HG03280 (cell line): ENCODE data around the gene KRT16.
"Not testable (repeated sequence)": the region's sequence is repeated elsewhere in the genome, so short reads cannot be mapped to it uniquely, and the experiment has no call there.

Source experiments
- ATAC-seq: cut with Tn5 transposase; IDR thresholded peaks from one replicate; pipeline ENCODE4 v1.9.1; 2021; ENCODE audit warnings: mild to moderate bottlenecking, moderate library complexity; ENCODE audit not compliant: unreplicated experiment

The KRT16 gene

GRCh38 chr17:41585301-41586056 is 27.1 kb downstream of the KRT16 start:
- no peak for ATAC-seq

DNA sequence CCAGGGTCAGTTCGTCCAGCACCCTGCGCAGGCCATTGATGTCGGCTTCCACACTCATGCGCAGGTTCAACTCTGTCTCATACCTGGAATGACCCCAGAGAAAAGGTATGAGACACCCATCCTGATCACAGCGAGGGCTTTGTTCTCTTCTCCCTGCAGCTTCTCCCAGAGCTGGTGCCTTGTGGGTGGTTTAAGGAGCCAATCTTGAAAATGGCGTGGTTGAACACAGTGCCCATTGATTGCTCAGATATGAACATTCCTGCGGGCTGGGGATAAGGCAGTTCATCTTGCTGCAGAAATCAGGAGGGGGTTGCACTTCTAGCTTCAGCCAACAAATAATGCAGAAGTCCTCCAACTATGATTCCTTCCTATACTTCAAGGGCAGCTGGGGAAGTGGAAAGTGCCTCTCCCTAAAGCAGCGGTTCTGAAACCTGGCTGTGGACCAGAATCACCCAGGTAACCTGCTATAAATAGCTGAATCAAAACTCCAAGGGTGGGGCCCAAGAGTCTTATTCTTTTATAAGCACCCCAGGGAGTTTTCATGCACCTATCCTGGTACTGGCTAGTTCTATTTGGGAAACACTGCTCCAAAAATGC is 28.1 kb downstream of the KRT16 start:
- not testable (repeated sequence) for ATAC-seq

GRCh38 chr17:41583137-41584127 is 29.1 kb downstream of the KRT16 start:
- ATAC-seq: no peak

DNA sequence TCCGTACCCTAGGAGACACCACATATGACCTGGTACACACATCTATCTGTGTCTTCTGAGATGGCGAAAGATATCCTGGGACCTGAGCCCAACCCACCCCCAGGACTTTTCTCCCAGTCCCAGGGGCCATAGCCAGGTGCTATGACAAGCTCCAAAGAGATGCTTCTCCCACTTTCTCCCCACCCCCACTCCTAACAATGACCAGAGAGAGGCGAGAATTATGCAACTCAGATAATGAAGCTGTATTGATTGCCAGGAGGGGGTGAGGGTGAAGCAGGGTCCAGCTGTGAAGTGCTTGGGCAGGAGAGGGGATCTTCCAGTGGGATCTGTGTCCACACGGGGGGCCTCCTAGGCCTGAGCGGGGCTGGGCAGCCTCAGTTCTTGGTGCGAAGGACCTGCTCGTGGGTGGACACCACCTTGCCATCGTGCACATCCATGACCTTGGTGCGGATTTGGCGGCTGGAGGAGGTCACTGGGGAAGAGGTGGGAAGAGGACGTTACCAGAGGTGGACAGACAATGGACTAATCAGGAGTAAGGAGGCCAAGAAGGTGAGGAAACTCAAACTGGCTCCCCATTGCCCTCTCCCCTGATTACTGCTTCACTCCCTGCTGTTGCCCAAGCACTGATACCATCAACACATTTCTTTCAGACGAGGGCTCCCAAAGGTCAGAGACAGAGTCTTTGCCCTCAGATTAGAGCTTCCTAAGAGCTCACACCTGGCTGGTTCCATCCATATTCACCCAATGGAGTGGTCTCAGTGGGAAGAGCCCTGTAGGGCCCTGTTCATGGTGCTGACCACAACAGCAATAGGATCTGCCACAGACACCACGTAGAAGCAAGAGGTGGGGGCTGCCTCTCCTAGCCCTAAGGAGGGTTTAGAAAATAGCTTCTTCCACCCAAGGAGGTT is 30.3 kb downstream of the KRT16 start:
- not testable (repeated sequence) for ATAC-seq

DNA sequence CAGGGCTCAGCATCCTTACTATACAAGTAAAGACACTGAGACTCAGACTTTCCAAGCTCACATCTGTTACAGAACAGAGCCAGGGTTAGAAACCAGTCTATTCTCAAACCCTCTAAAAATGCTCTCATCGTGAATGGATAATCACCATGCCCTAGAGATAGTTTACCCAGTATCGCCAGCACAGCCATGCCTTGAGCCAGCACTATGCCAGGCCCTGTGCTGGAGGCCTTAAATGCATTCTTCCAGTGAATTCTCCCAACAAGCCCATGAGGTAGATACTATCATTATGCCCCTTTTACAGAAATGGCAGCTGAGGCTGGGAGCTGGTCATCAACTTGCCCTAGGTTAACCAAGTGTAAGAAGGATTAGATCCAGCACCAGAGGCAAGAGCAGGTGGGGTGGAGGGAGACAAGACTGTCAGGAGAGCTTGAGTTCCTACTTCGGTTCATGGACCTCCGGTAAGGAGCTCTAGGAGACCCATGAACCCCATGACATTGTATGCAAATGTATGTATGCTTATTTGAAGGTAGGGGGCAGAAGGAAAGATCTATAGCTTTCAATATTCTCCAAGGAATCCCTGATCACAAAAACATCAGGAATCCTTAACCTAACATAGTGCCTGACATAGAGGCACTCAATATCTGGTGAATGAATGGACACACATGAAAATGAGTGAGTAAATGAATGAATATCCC is 31.1 kb downstream of the KRT16 start:
- no peak for ATAC-seq

DNA sequence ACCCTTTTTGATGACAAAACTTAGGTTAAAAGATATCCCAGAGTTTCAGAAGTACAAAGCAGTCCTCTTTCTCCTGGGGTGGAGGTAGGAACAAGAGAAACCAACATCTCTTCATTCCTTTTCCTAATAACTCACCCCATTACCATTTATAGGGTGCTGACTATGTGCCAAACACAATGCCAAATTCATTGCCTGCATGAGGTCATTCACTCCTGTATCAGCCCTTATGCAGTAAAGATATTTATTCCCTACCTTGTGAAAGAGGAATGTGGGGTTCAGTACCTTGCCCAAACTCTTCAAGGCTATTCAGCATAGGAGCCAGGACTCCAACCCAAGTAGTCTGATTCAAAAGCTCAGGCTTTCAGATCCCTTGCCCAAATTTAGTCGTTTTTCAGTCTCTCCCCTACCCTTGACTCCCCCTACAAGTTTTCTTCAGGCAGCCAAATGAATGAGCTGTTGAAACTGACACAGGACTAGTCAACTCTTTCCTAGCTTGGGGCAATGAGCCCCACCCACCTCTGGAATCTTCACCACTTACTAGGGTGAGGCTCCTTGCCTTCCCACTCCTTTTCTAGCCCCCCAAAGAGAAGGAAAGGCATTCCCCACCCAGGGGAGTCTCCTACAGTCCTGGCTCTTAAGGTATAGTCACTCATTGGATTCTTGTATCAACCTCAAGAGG is 31.7 kb downstream of the KRT16 start:
- no peak for ATAC-seq

GRCh38 chr17:41580244-41580575 is 32.4 kb downstream of the KRT16 start:
- ATAC-seq: no peak

DNA sequence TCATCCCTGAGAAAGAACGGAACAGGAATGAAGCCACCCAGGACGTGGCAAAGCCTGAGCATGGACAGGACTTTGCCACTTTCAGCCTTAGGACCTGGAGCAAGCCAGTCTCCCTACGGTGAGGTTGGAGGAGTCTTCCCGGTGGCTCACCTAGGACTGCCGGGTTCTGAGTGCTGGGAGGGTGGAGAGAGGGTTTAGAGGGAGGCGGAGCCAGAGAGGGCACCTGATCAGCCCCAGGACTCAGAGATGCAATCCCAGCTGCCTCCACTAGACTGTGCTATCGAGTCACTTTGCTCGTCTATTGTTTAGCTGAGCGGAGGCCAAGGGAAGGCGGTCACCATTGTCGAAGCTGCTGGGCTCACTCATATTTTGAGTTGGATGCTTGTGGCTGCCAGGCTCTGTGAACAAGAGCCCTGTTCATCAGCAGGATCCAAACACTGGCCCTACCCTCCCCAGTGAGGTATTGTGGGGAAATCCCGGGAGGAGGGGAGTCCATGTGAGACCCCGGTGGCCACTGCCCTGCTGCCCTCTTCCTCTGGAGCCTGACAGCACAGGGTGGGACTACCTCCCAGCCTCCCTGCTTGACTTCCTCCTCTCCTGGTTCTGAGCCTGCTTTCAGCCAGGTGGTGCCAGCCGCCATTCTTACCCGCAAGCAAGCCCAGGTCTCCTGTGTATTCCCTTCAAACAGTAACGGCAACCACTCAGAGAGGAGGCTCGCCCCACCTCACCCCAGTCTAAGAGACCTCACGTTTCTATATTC is 32.9 kb downstream of the KRT16 start:
- ATAC-seq: peak; percentile 60

GRCh38 chr17:41578971-41579370 is 33.6 kb downstream of the KRT16 start:
- no peak for ATAC-seq

- no peak for ATAC-seq
Measured at GRCh38 chr17:41578538-41578937, 34.0 kb downstream of the KRT16 start.

- ATAC-seq: not testable (repeated sequence)
Measured at GRCh38 chr17:41576740-41577139, 35.8 kb downstream of the KRT16 start.

- no peak for ATAC-seq
Measured at GRCh38 chr17:41575336-41575735, 37.2 kb downstream of the KRT16 start.

GRCh38 chr17:41571561-41572434 is 40.8 kb downstream of the KRT16 start, which contains the start of gene KRT9:
TSS of gene KRT9 (minus strand) at chr17:41572059. CDS start at chr17:41571992, 67 bp downstream.
- ATAC-seq: no peak

DNA sequence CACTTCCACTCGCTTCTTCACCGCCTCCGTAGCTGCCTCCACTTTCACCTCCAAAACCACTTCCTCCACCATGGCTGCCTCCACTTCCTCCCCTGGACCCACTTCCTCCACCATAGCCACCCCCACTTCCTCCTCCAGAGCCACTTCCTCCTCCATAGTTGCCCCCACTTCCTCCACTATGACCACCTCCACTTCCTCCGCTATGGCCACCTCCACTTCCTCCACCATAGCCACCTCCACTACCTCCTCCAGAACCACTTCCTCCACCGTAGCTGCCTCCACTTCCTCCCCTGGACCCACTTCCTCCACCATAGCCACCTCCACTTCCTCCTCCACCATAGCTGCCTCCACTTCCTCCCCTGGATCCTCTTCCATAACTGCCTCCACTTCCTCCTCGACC is 45.2 kb downstream of the KRT16 start:
- no peak for ATAC-seq

- no peak for ATAC-seq
Measured at GRCh38 chr17:41565338-41565737, 47.2 kb downstream of the KRT16 start.

DNA sequence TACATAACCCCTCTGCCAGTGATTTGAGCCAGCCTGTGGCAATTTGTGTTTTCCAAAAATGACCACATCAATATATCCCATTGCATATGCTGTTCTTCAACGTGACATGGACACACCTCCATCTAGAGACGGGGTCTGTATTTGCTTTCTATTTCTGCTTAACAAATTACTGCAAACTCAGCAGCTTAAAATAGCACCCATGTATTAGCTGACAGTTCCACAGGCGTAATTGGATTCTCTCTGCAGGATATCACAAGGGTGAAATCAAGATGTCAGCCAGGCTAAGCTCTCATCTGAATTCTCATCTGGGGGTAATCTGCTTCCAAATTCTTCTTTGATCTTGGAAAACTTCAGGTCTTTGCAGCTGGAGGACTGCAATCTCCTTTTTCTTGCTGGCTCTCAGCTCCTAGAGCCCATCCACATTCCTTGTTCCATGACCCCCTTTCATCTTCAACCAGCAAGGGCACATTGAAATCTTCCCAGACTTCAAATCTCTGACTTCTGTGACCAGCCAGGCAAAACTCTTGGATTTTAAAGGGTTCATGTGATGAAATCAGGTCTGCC is 48.9 kb downstream of the KRT16 start:
- no peak for ATAC-seq

GRCh38 chr17:41561554-41561953 is 51.0 kb downstream of the KRT16 start:
- no peak for ATAC-seq
